GM21528 (cell line): Measurements from ENCODE around the gene CCDC138.

Source experiments
- ATAC-seq: cut with Tn5 transposase; IDR thresholded peaks from one replicate; pipeline ENCODE4 v1.9.1; 2021; ENCODE audit warnings: mild to moderate bottlenecking, moderate library complexity; ENCODE audit not compliant: unreplicated experiment, low FRiP score

Gene CCDC138

GRCh38 chr2:108825254-108825653, 38.7 kb downstream of the CCDC138 start:
- no peak for ATAC-seq

- no peak for ATAC-seq
Observed at GRCh38 chr2:108825736-108826135, 39.2 kb downstream of the CCDC138 start.

DNA sequence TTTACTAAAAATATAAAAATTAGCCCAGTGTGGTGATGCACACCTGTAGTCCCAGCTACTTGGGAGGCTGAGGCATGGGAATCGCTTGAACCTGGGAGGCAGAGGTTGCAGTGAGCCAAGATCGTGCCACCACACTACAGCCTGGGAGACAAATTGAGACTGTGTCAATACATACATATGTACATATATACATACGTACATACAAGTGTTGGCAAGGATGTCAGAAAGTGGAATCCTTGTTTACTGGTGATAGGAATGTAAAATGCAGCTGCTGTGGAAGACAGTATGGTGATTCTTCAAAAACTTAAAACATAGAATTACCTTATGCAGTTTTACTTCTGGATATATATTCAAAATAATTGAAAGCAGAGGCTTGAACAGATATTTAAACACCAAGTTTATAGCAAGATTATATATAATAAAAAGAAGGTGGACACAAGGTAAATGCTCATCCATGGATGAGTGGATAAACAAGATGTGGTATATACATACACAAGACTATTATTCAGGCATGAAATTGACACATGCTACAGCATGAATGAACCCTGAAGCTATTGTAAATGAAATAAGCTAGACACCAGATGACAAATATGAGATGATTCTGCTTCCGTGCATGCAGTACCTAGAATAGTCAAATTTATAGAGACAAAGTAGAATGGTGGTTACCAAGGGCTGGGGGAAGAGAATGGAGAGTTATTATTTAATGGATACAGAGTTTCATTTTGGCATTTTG, 43.2 kb downstream of the CCDC138 start:
- ATAC-seq: no peak

DNA sequence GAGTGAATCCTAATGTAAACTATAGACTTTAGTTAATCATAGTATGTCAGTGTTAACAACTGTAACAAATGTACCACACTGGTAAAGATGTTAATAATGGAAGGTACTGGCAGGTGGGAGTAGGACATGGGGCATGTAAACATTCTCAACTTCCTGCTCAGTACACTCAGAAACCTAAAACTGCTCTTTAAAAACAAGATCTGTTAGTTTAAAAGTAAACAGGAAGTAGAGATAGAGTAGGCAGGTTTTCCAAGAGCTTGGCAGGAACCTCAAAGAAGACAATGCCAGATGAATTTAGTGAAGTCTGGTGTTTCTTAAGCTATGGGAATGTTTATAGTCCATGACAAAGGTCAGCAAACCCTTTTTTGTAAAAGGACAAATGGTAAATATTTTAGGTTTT, 46.6 kb downstream of the CCDC138 start:
- ATAC-seq: no peak

GRCh38 chr2:108834620-108835019, 48.0 kb downstream of the CCDC138 start:
- ATAC-seq: no peak

- no peak for ATAC-seq
Observed at GRCh38 chr2:108835040-108835439, 48.5 kb downstream of the CCDC138 start.

DNA sequence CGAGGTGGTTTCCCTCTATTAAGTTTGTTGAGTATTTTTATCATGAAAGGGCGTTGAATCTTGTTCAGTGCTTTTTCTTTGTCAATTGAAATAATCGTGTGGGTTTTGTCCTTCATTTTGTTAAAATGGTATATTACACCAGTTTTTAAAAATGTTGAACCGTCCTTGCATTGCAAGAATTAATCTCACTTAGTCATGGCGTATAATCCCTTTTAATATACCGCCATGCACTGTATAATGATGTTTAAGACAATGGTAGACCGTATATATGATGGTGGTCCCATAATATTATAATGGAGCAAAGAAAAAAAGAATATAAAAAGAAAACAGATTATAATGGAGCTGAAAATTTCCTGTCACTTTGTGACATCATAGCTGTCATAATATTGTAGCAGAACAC, 50.6 kb downstream of the CCDC138 start:
- no peak for ATAC-seq

DNA sequence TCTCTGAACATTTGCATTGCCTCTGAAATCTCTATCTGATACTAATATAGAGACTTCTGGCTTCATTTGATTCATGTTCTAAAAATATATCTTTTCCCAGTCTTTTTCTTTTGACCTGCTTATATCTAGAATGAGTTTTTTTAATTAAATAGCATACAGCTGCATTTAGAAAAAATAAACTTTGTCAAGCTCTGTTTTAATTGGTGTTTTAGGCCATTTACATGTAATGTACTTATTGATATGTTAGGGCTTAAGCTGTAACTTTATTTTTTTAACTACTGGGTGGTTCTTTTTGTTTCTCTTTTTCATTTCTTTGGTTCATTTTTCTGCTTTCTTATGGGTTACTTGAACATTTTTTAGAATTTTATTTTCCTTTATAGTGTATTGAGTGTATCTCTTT, 54.9 kb downstream of the CCDC138 start:
- ATAC-seq: no peak

GRCh38 chr2:108845923-108846322, 59.4 kb downstream of the CCDC138 start:
- ATAC-seq: no peak

DNA sequence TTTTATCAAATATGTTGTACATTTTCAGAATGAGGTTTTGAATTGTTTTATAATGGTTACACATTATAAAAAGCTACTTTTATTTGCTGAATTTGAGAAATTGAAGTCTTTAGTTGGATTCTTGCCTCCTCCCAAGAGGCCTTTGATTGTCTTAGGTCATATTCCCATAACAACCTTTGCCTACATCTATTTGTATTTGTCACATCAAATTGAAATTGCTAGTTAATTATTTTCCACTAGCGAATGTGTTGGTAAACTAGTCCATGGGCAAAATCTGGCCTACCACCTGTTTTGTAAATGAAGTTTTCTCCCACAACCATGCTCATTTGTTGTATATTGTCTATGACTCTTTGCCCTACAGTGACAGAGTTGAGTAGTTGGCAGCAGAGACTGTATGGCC, 60.4 kb downstream of the CCDC138 start:
- no peak for ATAC-seq

- ATAC-seq: no peak
Observed at GRCh38 chr2:108852375-108852774, 65.8 kb downstream of the CCDC138 start.

- ATAC-seq: no peak
Observed at GRCh38 chr2:108853421-108853820, 66.8 kb downstream of the CCDC138 start.

- ATAC-seq: no peak
Observed at GRCh38 chr2:108854484-108854883, 67.9 kb downstream of the CCDC138 start.

GRCh38 chr2:108855194-108855593, 68.6 kb downstream of the CCDC138 start:
- ATAC-seq: no peak

DNA sequence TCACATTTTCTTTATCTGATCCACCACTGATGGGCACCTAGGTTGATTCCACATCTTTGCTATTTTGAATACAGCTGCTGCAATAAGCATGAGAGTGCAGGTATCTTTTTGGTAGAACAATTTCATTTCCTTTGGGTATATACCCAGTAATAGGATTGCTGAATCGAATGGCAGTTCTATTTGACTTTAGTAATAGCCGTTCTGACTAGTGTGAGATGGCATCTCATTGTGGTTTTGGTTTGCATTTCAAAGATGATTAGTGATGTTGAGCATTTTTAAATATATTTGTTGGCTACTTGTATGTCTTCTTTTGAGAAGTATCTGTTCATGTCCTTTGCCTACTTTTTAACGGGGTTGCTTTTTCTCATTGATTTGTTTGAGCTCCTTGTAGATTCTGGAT, 72.3 kb downstream of the CCDC138 start:
- no peak for ATAC-seq

DNA sequence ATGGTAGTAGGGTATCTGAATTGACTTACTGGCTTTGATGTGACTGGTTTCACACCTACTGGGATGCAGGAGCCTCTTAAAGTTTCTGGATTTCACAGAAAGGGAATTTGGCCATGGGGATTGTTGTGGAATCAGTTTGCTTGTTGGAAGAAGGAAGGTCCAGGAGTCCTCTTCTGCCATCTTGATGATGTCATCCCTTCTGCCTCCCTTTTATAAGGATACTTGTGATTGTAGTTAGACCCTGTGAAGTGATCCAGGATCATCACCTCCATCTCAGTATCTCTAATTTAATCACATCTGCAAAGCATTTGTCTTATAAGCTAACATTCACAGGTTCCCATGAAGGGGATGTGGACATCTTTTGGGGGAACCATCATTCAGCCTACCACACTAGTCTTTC, 79.5 kb downstream of the CCDC138 start:
- ATAC-seq: no peak

DNA sequence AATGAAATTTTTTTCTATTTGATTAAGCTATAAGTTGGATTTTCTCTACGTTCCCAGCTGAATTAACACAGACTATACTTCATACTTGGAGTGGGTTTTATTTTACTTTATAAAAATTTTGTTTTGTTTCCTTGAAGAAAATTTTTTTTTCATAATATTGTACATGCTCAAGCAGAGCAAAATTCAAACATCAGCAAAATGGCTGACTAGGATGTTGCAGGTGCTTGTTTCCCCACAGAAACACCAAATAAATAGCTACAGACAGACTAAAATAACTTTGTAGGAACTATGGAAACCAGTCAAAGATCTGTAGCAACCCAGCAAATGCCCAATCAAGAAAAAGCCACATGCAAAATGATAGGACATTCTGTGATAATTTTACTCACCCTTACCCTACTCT, 82.3 kb downstream of the CCDC138 start:
- no peak for ATAC-seq

DNA sequence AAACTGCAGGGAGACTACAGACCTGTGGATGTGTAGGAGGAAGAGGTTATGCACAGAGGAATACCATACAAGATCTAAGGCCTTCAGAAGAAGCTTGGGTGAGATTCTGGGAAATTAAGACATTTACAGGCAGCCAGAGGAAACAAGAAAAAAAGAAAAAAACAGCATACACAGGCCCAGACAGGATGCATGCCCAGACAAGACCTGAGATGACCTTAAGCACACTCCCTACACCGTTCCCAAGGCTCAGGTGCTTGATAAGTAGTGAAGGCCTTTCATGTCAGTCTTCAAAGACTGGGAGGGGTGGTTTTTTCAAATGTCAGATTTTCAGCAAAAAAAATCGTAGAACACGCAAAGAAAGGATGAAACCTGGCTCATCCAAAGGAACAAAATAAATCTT, 83.0 kb downstream of the CCDC138 start:
- ATAC-seq: no peak

GRCh38 chr2:108870069-108870644, 83.6 kb downstream of the CCDC138 start:
- ATAC-seq: no peak

GRCh38 chr2:108877506-108877905, 90.9 kb downstream of the CCDC138 start:
- no peak for ATAC-seq

GRCh38 chr2:108878276-108878675, 91.7 kb downstream of the CCDC138 start:
- ATAC-seq: no peak

GRCh38 chr2:108884619-108885018, 98.0 kb downstream of the CCDC138 start:
- ATAC-seq: no peak
